RWPE2 (cell line): Measurements from ENCODE around the gene CAP2.
"Not testable (repeated sequence)": the region's sequence is repeated elsewhere in the genome, so short reads cannot be mapped to it uniquely, and the experiment has no call there.

Experiments used
- ATAC-seq: fragments of 200-7000 bp; cut with Tn5 transposase; 3 replicates; pipeline ENCODE4 v1.9.1; 2021; ENCODE audit warnings: low read depth
- DNase-seq: peaks from one replicate; pipeline ENCODE4 v3.0.0-alpha.2; 2020; ENCODE audit warnings: low spot score
- H3K27ac ChIP-seq: fragments of 450-650 bp; 2 replicates; pipeline ENCODE4 v1.5.1; 2017; ENCODE audit warnings: mild to moderate bottlenecking; ENCODE audit not compliant: poor library complexity, severe bottlenecking
- H3K27me3 ChIP-seq: fragments of 250-450 bp; sonication (Bioruptor Pico); 2 replicates; pipeline ENCODE4 v1.5.1; 2021; ENCODE audit warnings: mild to moderate bottlenecking, moderate library complexity; ENCODE audit not compliant: insufficient read depth, poor library complexity, severe bottlenecking
- H3K36me3 ChIP-seq: fragments of 250-450 bp; sonication (Bioruptor Pico); 2 replicates; pipeline ENCODE4 v1.5.1; 2020; ENCODE audit warnings: low read depth, mild to moderate bottlenecking, moderate library complexity
- H3K4me1 ChIP-seq: fragments of 250-450 bp; sonication (Bioruptor Pico); 2 replicates; pipeline ENCODE4 v1.5.1; 2021; ENCODE audit warnings: mild to moderate bottlenecking, moderate library complexity; ENCODE audit not compliant: insufficient read depth, poor library complexity, severe bottlenecking
- H3K4me3 ChIP-seq: fragments of 250-450 bp; sonication (Bioruptor Pico); 2 replicates; pipeline ENCODE4 v1.5.1; 2021; ENCODE audit warnings: mild to moderate bottlenecking, moderate library complexity; ENCODE audit not compliant: severe bottlenecking
- H3K9me3 ChIP-seq: fragments of 250-450 bp; sonication (Bioruptor Pico); 2 replicates; pipeline ENCODE4 v1.5.1; 2021; ENCODE audit warnings: mild to moderate bottlenecking, moderate library complexity; ENCODE audit not compliant: severe bottlenecking
- TF ChIP-seq, protein P1 (sequence below): fragments of 450-650 bp; IDR thresholded peaks from one replicate; pipeline ENCODE4 v1.5.1; 2017; ENCODE audit warnings: mild to moderate bottlenecking, moderate library complexity; ENCODE audit not compliant: poor library complexity, severe bottlenecking

Gene CAP2

GRCh38 chr6:17395112-17395511, 1.7 kb downstream of the CAP2 start:
- Histone ChIP-seq H3K9me3 (no peaks in the 10 kb centered on the region), H3K27ac (peak overlapping the region; percentile 73), H3K4me3 (no peak overlapping the region), H3K4me1 (peaks cover 9% of the 10 kb centered on the region), H3K36me3 (no peaks in the 10 kb centered on the region; the same call in 1 of the 2 replicates), H3K27me3 (no peaks in the 10 kb centered on the region)
- no peak for DNase-seq
- no peak for ATAC-seq
- TF ChIP-seq, protein P1, sequence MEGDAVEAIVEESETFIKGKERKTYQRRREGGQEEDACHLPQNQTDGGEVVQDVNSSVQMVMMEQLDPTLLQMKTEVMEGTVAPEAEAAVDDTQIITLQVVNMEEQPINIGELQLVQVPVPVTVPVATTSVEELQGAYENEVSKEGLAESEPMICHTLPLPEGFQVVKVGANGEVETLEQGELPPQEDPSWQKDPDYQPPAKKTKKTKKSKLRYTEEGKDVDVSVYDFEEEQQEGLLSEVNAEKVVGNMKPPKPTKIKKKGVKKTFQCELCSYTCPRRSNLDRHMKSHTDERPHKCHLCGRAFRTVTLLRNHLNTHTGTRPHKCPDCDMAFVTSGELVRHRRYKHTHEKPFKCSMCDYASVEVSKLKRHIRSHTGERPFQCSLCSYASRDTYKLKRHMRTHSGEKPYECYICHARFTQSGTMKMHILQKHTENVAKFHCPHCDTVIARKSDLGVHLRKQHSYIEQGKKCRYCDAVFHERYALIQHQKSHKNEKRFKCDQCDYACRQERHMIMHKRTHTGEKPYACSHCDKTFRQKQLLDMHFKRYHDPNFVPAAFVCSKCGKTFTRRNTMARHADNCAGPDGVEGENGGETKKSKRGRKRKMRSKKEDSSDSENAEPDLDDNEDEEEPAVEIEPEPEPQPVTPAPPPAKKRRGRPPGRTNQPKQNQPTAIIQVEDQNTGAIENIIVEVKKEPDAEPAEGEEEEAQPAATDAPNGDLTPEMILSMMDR: no peak

DNA sequence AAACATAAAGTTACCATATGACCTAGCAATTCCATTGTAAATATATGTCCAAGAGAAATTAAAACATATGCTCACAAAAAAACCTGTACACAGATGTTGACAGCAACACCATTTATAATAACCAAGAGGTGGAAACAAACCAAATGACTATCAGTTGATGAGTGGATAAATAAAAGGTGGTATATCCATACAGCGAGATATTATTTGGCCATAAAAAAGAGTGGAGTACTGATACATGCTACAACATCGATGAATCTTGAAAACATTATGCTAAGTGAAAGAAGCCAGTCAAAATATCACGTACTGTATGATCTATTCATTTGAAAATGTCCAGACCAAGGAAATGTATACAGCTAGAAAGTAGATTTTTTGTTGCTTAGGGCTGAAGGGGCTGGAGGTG, 2.9 kb downstream of the CAP2 start:
- Histone ChIP-seq H3K36me3 (no peaks in the 10 kb centered on the region; the same call in 1 of the 2 replicates), H3K4me3 (no peak overlapping the region), H3K27ac (no peak overlapping the region), H3K4me1 (peaks cover 8% of the 10 kb centered on the region), H3K9me3 (no peaks in the 10 kb centered on the region), H3K27me3 (no peaks in the 10 kb centered on the region)
- DNase-seq: no peak
- no peak for ATAC-seq
- TF ChIP-seq, protein P1: no peak

DNA sequence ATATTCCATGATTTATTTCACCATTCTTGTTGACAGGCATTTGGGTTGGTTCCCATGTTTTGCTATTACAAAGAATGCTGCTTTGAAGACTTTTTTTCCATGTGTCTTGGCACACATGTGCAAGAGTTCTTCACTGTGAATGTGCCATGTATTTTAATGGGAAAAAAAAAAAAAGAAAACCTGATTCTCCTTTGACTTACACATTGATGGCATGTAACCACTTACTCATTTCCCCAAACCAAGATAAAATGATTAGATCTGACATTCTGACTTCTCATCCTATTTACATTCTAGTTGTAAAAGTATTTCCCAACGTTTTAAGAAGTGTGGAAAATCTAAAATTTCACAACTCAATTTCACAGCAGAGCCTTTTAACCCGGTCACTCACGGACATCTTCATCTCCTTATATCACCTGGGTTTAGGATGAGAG, 4.4 kb downstream of the CAP2 start:
- no peaks in the 10 kb centered on the region for H3K9me3 ChIP-seq
- H3K36me3 ChIP-seq: no peaks in the 10 kb centered on the region; the same call in 1 of the 2 replicates
- H3K4me1 ChIP-seq: peaks cover 8% of the 10 kb centered on the region
- no peaks in the 10 kb centered on the region for H3K27me3 ChIP-seq
- no peak for ATAC-seq
- no peak overlapping the region for H3K27ac ChIP-seq
- TF ChIP-seq, protein P1: no peak
- no peak overlapping the region for H3K4me3 ChIP-seq
- DNase-seq: no peak

DNA sequence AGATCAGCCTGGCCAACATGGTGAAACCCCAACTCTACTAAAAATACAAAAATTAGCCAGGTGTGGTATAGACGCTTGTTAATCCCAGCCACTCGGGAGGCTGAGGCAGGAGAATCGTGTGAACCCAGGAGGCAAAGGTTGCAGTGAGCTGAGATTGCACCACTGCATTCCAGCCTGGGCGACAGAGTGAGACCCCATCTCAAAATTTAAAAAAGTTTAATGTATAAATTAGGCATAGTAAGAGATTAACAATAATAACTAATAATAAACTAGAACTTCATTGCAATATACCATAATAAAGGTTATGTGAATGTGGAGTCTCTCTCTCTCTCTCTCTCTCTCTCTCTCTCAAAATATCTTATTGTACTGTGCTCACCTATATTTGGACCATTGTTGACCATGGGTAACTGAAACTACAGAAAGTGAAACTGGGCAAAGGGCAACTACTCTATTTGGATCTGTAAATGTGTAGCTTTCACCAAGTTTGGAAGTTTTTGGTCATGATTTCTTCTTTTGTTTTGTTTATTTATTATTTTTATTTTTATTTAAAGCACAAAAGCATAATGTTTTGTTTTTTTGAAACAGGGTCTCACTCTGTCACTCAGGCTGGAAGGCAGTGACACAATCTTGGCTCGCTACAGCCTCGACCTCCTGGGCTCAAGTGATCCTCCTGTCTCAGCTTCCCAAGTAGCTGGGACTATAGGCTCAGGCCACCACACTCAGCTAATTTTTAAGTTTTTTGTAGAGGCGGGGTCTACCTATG, 12.0 kb downstream of the CAP2 start:
- ATAC-seq, H3K4me1 ChIP-seq: not testable (repeated sequence)

GRCh38 chr6:17405944-17406245, 12.5 kb downstream of the CAP2 start:
- H3K36me3 ChIP-seq: no peaks in the 10 kb centered on the region
- ATAC-seq (no peak), DNase-seq (no peak)
- H3K4me3 ChIP-seq: no peak overlapping the region
- no peak overlapping the region for H3K27ac ChIP-seq
- H3K27me3 ChIP-seq: no peaks in the 10 kb centered on the region
- TF ChIP-seq, protein P1: no peak
- H3K4me1 ChIP-seq: no peaks in the 10 kb centered on the region
- no peaks in the 10 kb centered on the region for H3K9me3 ChIP-seq

More for the DNA sequence above, 12.0 kb downstream of the CAP2 start:
- H3K27ac ChIP-seq, H3K27me3 ChIP-seq, H3K4me3 ChIP-seq, H3K9me3 ChIP-seq, H3K36me3 ChIP-seq, DNase-seq: not testable (repeated sequence)
